Vagina (tissue), 2 donors: ENCODE data around the gene NDST1. TPM values are rescaled to one million over a fixed set of nuclear protein-coding genes. Genes with fewer than 3 reads are reported as not detected.

Experiments used
- DNase-seq, 2 donors: peaks; one replicate each; pipeline ENCODE4 v3.0.0-alpha.2; 2017; ENCODE audit errors: extremely low spot score in 2 of 2
- H3K27ac ChIP-seq: fragments of 200-600 bp; sonication (generic); one replicate; pipeline ENCODE4 v1.5.1; 2019
- H3K27me3 ChIP-seq: fragments of 200-600 bp; sonication (generic); one replicate; pipeline ENCODE4 v1.5.1; 2019
- H3K36me3 ChIP-seq, 2 donors: fragments of 200-600 bp; sonication (generic); one replicate each; pipeline ENCODE4 v1.5.1; 2017 to 2019
- H3K4me1 ChIP-seq: fragments of 200-600 bp; sonication (generic); one replicate; pipeline ENCODE4 v1.5.1; 2019
- H3K4me3 ChIP-seq, 2 donors: fragments of 200-600 bp; sonication (generic); 1 replicate in 1 of 2; 2 replicates in 1 of 2; pipeline ENCODE4 v1.5.1; 2016 to 2019
- H3K9me3 ChIP-seq: fragments of 200-600 bp; sonication (generic); one replicate; pipeline ENCODE4 v1.5.1; 2019
- POLR2A ChIP-seq, 2 donors: fragments of 450-650 bp; IDR thresholded peaks; one replicate each; pipeline ENCODE4 v1.6.1; 2017; ENCODE audit warnings: antibody characterized with exemption in 2 of 2, mild to moderate bottlenecking in 2 of 2, moderate library complexity in 2 of 2
- POLR2AphosphoS5 ChIP-seq, 2 donors: sonication (generic); formaldehyde crosslinking; IDR thresholded peaks; one replicate each; pipeline ENCODE4 v1.9.0; 2017; ENCODE audit warnings: antibody characterized with exemption in 2 of 2, mild to moderate bottlenecking in 2 of 2, low read depth in 1 of 2; ENCODE audit not compliant: insufficient read depth in 1 of 2
- intact Hi-C: fragments of 100-400 bp; cut with DNase I; formaldehyde crosslinking; loops from one replicate; pipeline ENCODE4 v1.15.1; 2023
- total RNA-seq: library from RNA; depleted of rRNA; stranded (reverse); fragments of >200 nt; gene quantifications from one replicate; pipeline ENCODE4 v1.2.3, GENCODE V29; 2016
- TF ChIP-seq, protein P1 (sequence below), 3 experiments: fragments of 450-650 bp in 2 of 3; fragments of 200-600 bp in 1 of 3; sonication (generic) in 1 of 3; IDR thresholded peaks; one replicate each; pipeline ENCODE4 v1.5.1; 2017 to 2019; ENCODE audit warnings: antibody characterized with exemption in 3 of 3, mild to moderate bottlenecking in 2 of 3, moderate library complexity in 2 of 3

NDST1 gene
- total RNA-seq, 1 donor from 2014 or later, result 73.9 TPM

DNA sequence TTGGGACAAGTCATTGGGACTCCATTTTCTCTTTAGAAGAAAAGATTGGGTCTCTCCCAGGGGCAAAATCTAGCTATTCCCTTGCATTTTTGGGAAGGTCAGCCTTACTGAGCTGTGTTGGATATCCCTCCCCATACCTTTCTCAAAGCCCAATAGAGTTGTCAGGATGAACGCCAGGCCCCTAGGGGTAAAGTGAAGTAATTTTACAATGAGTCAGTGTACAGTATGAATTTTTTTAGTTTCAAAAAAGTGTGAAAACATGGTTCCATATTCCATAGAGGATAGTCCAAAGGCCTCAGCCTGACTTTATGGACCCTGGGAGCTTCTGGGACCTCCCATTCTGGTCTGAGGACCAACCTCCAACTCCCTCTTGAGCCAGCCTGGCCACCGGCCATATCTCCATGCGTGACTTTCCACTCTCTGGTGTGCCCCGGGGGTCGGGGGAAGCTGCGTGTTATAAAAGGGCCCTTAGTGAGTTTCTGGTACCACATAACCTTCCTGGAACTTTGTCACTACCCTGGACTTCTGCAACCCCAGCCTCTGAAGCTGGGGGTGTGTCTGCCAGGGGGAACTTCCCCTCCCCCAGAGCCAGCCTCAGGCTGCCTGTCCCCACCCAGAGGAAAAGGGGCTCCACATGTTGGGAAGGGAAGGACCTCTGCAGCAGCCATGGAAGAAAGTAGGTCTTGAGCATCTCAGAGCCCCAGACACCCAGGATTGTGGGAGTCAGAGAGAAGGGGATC is 80.1 kb downstream of the NDST1 start:
- no peak for TF ChIP-seq POLR2A (IDR thresholded peaks at IDR 0.05)
- TF ChIP-seq POLR2AphosphoS5 (IDR thresholded peaks at IDR 0.05; ENCODE audit: insufficient read depth in 1 of 2, low read depth in 1 of 2), result no peak
- TF ChIP-seq, protein P1, sequence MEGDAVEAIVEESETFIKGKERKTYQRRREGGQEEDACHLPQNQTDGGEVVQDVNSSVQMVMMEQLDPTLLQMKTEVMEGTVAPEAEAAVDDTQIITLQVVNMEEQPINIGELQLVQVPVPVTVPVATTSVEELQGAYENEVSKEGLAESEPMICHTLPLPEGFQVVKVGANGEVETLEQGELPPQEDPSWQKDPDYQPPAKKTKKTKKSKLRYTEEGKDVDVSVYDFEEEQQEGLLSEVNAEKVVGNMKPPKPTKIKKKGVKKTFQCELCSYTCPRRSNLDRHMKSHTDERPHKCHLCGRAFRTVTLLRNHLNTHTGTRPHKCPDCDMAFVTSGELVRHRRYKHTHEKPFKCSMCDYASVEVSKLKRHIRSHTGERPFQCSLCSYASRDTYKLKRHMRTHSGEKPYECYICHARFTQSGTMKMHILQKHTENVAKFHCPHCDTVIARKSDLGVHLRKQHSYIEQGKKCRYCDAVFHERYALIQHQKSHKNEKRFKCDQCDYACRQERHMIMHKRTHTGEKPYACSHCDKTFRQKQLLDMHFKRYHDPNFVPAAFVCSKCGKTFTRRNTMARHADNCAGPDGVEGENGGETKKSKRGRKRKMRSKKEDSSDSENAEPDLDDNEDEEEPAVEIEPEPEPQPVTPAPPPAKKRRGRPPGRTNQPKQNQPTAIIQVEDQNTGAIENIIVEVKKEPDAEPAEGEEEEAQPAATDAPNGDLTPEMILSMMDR (IDR thresholded peaks at IDR 0.05), result no peak
- no peaks in the 10 kb centered on the region for H3K36me3 ChIP-seq
- no peaks in the 10 kb centered on the region for H3K27me3 ChIP-seq
- no peak for DNase-seq
- no peaks in the 10 kb centered on the region for H3K9me3 ChIP-seq
- intact Hi-C loops, result no loop called here
- H3K27ac ChIP-seq, result no peak overlapping the region
- peaks cover 22% of the 10 kb centered on the region for H3K4me1 ChIP-seq
- no peak overlapping the region for H3K4me3 ChIP-seq

DNA sequence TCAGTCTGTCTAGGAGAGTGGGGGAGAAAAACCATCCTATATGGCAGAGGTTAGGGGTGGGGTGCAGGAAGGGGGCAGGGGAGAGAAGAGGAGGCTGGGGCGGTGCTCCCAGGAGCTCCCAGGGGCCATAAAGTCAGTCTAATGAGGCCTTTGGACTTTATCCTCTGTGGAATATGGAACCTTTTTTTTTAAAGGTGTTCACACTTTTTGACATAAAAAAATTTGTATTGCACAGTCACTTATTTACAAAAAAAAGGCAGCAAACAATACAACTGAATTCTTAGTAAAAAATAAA is 80.6 kb downstream of the NDST1 start:
- TF ChIP-seq POLR2AphosphoS5 (IDR thresholded peaks at IDR 0.05; ENCODE audit: insufficient read depth in 1 of 2, low read depth in 1 of 2), result no peak
- TF ChIP-seq, protein P1 (IDR thresholded peaks at IDR 0.05), result no peak
- no peak for TF ChIP-seq POLR2A (IDR thresholded peaks at IDR 0.05)
- H3K4me1 ChIP-seq, result peaks cover 27% of the 10 kb centered on the region
- H3K27ac ChIP-seq, result no peak overlapping the region
- DNase-seq, result no peak
- H3K27me3 ChIP-seq, result no peaks in the 10 kb centered on the region
- intact Hi-C loops, result no loop called here
- H3K9me3 ChIP-seq, result no peaks in the 10 kb centered on the region
- no peaks in the 10 kb centered on the region for H3K36me3 ChIP-seq
- H3K4me3 ChIP-seq, result no peak overlapping the region

DNA sequence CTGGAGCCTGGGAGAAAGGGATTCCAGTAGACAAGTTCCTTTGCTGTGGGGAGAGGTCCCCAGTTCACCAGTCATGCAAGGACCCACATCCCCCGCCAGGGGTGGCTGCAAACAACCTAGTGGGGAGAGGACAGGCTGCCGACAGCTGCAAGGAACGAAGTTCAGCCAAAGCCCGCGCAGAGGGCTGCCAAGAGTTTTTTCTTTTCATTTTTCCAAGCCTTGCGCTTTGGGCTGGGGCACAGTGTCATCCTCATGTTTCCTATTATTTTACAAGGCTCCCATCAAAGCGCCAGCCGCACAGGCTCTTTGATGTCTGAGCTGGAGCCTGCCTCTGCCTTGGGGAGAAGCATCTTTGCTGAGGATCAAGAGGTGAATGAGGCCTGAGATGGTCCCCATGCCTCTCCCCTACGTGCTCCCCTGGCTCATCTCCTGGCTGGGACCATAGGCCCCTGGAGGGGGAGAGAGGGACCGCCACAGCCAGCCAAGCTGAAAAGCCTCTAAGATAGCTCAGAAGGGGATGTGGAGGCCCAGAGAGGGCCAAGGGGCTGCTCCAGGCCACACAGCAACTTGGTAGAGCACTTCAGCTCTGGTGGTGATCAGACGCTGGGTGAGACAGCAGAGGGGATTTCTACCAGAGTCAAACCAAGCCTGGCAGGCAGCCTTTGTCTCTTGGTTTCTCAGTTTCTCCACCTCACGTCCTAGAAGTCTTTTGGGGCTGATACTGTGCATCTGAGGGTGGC is 82.1 kb downstream of the NDST1 start:
- Histone ChIP-seq H3K27ac (peak overlapping the region; percentile 64), H3K4me3 (no peak overlapping the region), H3K27me3 (no peaks in the 10 kb centered on the region), H3K4me1 (peaks cover 34% of the 10 kb centered on the region), H3K36me3 (no peaks in the 10 kb centered on the region), H3K9me3 (no peaks in the 10 kb centered on the region)
- DNase-seq, result no peak
- intact Hi-C loops, result loop anchor here (2.0 kb wide), 1 partner anchor 67 kb away; no protein-coding TSS in a partner anchor
- TF ChIP-seq POLR2AphosphoS5 (IDR thresholded peaks at IDR 0.05; ENCODE audit: insufficient read depth in 1 of 2, low read depth in 1 of 2), result peak; percentile 56 to 67
- TF ChIP-seq, protein P1 (IDR thresholded peaks at IDR 0.05), result peak; percentile 27 to 78 (median 67)
- TF ChIP-seq POLR2A (IDR thresholded peaks at IDR 0.05), result no peak

DNA sequence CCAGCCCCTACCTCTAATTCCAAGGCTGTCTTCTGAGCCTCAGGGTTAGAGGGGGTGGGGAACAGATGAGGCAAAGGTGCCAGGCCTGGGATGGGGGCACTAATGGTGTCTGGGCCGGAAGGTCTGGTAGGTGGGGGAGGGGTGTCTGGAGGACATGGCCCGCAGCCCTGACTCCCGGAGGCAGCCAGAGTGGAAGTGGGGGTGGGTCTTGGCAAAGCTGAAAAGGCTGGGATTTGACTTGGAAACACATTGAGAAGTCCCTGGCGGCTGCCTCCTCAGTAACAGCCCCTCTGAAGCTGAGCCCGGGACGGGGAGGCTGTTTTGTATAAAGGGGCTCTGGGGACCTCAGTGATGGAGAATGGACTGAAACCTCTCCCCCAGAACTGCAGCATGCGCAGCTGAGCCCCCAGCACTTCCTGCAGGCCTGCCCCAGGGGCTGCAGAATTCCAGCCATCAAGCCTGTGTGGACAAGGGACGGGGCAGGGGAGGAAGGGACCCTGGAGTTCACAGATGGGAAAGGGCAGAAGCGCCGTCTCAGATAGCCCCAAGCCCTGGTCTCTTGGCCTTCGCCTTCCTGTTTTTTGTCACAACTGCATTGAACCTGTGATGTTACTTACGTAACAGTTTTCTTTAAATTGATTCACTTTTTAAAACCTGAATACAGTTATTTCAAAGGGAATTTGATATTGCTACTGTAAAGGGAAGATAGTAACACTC is 83.2 kb downstream of the NDST1 start:
- no peak for DNase-seq
- peaks cover 34% of the 10 kb centered on the region for H3K4me1 ChIP-seq
- no peaks in the 10 kb centered on the region for H3K36me3 ChIP-seq
- TF ChIP-seq POLR2AphosphoS5 (IDR thresholded peaks at IDR 0.05; ENCODE audit: insufficient read depth in 1 of 2, low read depth in 1 of 2), result no peak
- TF ChIP-seq, protein P1 (IDR thresholded peaks at IDR 0.05), result no peak
- no peak for TF ChIP-seq POLR2A (IDR thresholded peaks at IDR 0.05)
- H3K9me3 ChIP-seq, result no peaks in the 10 kb centered on the region
- no peaks in the 10 kb centered on the region for H3K27me3 ChIP-seq
- peak overlapping the region; percentile 64 for H3K27ac ChIP-seq
- no peak overlapping the region for H3K4me3 ChIP-seq
- intact Hi-C loops, result loop anchor here (2.0 kb wide), 1 partner anchor 66 kb away; no protein-coding TSS in a partner anchor
